IPS DF 4.7 (cell line): ENCODE data around the gene FOXK1.

Source experiments
- DNase-seq: peaks from one replicate; pipeline ENCODE4 v3.0.0-alpha.2; 2013; ENCODE audit warnings: low spot score; ENCODE audit errors: extremely low read depth

Gene FOXK1

DNA sequence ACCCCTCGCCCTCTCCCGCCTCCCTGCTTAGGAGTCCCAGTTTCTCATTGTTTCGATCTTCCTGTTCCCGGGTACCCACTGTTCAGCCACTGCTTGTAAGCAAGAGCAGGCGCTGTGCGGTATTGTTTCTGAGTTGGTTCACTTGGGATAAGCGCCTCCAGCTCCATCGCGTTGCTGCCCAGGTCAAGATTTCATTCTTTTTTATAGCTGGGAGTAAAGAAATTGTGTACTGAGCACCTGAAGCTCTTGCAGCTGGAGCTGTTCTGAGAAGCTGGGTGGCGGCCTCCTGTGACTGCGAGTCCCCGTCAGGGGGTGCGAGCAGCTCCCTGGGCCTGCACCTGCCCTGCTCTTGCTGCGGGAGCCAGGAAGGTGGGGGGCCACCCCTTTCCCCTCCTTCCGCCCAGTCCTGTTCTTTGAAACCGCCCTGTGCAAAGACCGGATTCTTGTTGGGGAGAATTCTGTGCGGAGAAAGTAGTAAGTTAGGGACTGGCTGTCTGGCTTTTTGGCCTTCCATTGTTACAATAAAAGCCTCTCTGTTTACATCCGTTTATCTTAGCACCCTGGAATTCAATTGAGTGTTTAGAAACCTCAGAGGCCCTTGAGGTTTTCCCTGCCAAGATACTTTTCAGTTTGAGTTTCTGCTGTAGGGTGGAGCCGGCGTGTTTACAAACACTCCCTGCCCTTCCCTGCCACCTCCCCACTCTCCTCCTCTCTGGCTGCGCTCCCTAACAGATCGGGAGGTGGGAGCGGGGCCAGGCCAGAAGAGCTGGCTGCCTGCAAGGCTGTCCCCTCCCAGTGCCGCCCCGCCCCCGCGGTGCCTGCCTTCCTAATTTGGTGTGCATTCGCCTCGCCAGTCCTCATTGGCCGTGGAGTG lies 62.5 kb downstream of the FOXK1 start:
- DNase-seq: no peak

DNA sequence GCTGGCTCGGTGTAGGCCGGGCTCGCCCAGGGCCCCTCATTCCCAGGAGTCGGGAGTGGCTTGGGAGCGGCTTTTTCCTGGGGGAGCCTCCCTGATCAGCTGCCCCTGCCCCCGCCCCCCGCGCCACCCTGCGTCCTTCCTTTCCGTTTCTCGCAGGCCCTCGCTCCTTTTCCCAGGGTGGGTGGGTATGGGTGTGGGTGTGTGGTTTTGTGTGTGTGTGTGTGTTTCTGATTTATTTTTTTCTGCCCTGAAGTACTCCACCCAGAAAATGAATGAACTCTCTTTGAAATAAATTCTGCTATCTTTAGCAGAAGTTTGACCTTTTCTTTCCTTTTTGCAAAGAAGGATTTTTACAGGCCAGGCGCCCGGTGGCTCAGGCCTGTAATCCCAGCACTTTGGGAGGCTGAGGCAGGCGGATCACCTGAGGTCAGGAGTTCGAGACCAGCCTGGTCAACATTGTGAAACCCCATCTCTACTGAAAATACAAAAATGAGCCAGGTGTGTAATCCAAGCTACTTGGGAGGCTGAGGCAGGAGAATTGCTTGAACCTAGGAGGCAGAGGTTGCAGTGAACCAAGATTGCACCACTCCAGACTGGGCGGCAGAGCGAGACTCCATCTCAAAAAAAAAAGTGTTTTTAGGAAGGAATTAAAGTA lies 63.3 kb downstream of the FOXK1 start:
- DNase-seq: no peak

DNA sequence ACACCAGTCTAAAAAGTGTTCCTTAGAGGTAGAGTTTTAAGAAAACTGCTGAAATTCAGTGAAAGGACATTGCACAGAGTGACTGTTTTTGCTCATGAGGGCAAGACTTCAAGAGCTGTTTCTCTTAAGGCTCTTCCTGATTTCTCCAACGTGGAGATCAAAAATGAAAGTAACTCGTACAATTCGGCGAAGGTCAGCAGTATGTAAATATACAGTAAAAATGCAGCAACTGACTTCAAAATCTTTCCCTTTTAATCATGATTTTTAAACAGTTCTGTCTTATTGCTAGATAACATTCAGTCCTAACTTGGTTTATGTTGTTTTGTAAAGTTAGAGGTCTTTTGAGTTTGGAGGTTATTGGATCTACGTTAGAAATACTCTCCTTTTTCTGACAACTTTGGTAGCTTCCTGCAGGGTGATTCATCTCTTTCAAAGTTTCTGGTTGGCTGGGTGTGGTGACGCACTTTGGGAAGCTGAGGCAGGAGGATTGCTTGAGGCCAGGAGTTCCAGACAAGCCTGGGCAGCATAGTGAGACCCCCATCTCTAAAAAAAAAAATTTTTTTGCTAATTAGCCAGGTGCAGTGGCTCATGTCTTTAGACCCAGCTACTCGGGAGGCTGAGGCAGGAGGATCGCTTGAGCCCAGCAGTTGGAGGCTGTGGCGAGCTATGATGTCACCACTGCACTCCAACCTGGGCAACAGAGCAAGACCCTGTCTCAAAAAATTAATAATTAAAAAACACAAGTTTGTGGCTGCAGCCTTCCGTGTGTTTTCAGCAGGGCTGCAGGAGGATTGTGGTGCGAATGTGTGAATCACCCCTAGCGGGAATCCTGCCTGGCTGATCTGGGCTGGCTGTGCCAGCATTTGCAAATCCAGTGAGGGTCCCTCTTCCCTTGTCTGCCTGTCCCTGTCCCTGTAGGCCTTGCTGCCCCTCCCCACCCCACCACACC lies 64.2 kb downstream of the FOXK1 start:
- DNase-seq: no peak

DNA sequence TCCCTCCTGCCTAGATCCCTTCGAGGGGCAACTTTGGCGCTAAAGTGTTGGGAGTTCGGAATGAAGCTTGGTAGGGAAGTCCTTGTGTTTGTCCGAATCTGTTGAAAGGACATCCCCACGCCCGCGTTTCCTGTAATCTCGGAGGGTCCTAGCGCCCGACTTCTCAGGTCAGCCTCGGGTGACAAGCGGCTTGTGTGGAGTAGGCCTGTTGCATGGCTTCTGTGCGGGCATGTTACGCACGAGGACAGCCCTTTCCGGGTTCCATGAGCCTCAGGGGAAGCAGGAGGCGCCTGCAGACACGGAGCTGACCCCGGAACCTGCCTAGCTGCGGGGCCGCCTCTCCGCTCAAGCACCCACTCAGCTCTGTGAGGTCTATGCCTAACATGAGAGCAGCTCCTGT lies 64.9 kb downstream of the FOXK1 start:
- DNase-seq: no peak

DNA sequence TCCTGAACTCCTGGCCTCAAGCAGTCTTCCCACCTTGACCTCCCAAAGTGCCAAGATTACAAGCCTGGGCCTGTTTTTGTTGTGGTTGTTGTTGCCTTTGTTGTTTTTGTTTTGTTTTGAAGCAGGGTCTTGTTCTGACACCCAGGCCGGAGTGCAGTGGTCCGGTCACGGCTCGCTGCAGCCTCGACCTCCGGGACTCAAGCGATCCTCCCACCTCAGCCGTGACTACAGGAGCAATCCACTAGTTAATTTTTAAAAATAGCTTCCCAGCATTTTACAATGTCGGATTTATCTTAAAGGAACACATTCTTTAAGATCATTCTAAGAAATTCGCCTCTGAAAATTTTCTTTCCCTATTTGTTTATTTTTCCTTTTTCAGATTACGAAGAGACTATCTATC lies 65.7 kb downstream of the FOXK1 start:
- no peak for DNase-seq

DNA sequence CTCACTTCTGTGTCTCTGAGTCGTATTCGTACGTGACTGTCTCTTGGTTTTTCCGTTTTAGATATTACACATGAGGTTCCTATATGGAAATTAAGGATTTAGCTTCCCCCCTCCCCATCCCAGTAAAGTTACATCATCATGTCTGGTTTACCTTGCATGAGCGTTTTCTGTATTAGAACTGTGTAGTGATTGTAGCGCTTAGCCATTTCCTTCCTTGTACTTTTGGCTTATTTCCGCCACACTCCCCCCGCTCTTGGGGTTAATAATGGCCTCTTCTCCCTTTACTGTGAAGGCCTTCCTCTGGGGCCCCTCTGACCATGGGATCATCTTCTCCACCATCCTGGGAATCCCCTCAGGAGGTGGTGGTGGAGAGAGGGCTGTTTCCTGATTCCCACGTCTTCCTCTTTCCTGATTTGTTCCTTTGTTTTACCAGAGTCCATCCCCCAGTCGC lies 66.2 kb downstream of the FOXK1 start:
- no peak for DNase-seq

DNA sequence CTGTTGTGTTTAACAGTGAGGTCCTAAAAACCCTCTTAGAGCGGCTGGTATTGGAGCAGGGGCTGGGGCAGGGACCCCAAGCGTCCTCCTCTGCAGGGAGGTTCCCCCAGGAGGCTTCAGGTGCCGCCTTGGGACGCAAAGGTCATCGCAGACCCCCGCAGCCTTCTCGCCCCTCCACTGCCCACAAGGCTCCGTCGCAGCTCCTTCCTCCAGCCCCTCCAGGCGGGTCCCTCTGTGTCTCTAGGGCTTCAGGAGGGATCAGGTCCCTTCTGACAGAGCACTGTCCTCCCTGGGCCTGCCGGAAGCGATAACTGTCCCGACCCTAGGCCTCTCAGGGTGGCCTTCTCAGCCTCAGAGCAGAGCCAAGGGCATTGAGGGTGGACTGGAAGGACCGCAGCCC lies 67.3 kb downstream of the FOXK1 start:
- DNase-seq: no peak

DNA sequence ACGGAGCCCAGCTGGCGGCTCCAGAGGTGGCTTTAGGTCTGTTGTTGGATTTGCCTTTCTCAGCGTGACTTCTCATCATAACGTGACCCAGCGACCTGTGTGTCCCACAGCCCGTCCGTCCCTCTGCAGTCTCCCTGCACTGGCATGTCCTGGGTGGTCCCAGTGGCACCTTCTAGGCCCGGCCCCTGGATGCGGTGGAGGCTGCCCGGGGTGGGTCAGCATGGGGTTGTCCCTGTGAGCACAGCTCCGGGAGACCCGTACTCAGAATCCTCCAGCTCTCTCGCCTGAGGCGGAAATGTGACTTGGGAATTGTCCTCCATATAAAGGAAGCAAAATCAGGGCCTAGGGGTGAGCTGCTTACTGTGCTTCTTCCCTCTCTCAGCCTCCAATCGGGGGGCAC lies 67.7 kb downstream of the FOXK1 start:
- DNase-seq: no peak

DNA sequence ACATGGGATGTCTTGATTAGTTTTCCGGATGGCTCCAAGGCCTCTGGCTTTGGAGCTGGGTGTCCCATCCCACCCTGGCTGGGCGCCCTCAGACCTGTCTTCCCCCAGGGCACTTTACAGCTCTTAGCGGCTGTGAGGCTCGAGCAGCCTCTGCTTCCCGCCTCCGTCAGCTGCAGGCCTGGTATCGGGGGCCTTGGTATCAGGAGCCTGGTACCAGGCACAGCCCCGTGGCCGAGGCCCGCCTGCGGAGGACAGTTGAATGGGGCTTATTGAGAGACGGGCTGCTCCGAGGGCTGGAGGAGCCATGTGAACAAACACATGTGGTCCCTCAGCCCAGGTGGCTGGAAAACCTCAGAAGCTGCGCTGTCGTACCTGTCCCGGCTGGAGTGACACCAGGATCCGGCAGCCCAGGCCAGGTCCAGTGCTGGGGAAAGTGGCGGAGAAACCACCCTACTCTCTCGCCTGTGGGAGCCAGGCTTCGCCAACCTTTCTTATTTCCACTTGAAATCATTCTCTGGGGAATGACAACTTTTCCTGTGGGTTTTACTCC lies 69.4 kb downstream of the FOXK1 start:
- DNase-seq: no peak

DNA sequence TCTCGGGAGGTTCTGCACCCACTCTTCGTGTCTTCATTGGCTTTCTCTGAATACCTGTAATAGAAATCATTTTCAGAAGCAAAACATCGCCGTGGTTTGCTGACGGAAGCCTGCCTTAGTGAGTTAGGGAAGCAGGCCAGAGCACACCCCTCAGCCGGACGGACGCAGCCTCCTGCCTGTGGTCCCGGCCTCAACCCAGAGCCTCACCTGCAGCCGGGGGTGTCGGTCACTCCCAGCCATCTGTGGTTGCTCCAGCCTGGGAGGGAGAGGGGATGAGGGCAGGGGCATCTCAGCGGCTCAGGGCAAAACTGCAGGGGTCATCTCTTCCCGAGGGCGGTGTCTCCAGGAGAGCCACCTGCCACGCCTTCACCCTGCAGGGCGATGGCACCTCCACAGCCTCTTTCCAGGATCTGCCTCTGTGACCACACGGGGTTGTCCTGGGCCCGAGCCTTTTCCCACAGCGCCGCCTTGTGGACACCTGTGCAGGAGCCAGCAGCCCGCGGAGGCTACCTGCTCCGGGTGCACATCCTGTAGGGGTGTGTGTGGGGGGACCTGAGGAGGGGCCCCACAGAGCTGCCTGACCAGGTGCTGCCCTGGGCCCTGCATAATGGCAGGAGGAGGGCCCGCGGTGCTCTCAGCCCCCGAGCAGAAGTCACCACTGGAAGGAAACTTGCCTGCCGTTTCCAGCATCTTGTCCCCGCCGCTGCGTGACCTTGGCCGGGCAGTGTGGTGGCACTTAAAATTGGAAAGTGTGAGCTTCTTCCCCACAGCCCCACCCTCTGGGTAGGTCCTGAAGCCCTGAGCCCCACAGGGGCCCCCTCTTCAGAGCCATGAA lies 71.7 kb downstream of the FOXK1 start:
- DNase-seq: no peak

DNA sequence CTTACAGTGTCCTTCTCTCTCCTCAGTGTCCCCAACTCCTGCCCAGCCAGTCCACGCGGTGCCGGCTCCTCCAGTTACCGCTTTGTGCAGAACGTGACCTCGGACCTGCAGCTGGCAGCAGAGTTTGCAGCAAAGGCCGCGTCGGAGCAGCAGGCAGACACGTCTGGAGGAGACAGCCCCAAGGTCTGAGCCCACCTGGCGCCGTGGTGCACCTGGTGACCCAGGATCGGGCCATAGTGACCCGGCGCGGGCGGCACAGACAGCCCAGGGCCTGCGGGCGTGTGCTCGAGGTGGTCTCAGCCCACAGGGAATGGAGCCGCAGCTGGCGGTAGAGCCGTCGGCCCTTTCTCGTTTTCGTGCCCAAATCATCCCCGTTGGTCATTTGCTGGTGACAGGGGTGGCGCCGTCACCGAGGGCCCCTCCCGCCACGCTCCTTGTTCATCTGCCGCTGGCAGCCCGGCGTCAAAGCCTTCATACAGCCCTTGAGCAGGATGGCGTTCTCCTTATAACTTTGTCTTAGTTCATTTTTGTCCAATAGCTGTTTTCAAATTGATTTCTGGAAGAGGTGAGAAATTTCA lies 72.4 kb downstream of the FOXK1 start:
- no peak for DNase-seq

DNA sequence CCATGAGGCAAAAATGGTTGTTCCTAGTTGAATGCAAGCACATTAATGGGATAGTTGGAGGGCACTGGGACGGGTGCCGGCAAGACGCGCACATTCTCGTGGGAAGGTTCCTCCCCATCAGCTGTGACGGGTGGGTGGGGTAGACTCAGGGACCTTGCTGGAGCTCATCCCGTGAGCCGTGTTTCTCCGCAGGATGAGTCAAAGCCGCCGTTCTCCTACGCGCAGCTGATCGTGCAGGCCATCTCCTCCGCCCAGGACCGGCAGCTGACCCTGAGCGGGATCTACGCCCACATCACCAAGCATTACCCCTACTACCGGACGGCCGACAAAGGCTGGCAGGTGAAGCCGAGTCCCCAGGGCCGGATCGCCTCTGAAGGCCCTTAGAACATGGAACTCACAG lies 73.0 kb downstream of the FOXK1 start:
- no peak for DNase-seq

DNA sequence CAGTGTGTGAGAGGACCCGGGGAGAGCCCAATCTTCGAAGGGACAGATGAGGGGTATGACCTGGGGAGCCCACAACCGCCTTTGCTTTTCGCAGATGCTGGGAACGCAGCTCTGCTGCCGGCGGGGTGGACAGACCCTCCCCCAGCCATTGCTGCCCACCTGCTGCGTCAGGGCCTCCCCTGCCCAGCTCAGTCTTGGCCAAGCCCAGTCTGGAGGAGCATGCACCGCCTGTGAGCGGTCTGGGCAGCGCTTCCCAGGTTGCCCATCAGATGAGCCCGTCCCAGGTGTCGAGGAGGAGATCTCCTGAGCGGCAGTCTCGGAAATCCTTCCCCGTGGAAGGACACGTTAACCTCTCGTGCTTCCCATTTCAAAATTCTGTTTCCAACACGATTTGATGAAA lies 76.0 kb downstream of the FOXK1 start:
- DNase-seq: no peak

DNA sequence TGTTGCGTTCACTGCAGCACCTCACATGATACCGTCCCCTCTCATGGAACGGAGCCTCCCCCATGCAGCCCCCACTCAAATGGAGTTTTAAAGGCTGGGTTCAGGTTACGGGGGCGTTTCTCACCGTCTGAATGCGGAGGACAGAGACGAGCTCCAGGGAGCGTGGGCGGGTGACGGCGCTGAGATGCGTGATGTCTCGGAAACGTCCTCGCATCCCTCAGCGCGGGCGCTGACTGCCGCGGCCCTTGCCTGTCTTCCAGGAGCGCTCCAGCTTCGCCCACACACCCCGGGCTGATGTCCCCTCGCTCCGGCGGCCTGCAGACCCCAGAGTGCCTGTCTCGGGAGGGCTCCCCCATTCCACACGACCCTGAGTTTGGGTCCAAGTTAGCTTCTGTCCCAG lies 76.7 kb downstream of the FOXK1 start:
- no peak for DNase-seq

DNA sequence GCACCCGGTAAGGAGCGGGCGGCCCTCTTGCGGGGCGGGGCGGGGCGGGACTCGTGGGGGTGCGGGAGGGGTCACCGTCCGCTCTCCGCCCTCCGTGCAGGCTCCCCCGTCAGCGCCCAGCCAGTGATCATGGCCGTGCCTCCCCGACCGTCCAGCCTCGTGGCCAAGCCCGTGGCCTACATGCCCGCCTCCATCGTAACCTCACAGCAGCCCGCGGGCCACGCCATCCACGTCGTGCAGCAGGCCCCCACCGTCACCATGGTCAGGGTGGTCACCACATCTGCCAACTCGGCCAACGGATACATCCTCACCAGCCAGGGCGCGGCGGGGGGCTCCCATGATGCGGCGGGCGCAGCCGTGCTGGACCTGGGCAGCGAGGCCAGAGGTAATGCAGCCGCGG lies 77.1 kb downstream of the FOXK1 start:
- DNase-seq: no peak

DNA sequence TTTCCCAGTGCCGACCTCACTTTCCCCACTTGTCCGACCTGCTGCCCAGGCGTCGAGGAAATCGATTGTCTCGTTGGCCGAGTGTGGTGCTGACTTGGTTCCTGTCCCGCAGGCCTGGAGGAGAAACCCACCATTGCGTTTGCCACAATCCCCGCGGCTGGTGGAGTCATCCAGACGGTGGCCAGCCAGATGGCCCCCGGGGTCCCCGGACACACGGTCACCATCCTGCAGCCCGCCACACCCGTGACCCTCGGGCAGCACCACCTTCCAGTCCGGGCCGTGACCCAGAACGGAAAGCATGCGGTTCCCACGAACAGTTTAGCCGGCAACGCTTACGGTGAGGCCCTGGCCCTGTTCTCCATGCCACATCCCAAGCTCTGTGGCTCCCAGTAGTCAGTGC lies 78.9 kb downstream of the FOXK1 start:
- no peak for DNase-seq

DNA sequence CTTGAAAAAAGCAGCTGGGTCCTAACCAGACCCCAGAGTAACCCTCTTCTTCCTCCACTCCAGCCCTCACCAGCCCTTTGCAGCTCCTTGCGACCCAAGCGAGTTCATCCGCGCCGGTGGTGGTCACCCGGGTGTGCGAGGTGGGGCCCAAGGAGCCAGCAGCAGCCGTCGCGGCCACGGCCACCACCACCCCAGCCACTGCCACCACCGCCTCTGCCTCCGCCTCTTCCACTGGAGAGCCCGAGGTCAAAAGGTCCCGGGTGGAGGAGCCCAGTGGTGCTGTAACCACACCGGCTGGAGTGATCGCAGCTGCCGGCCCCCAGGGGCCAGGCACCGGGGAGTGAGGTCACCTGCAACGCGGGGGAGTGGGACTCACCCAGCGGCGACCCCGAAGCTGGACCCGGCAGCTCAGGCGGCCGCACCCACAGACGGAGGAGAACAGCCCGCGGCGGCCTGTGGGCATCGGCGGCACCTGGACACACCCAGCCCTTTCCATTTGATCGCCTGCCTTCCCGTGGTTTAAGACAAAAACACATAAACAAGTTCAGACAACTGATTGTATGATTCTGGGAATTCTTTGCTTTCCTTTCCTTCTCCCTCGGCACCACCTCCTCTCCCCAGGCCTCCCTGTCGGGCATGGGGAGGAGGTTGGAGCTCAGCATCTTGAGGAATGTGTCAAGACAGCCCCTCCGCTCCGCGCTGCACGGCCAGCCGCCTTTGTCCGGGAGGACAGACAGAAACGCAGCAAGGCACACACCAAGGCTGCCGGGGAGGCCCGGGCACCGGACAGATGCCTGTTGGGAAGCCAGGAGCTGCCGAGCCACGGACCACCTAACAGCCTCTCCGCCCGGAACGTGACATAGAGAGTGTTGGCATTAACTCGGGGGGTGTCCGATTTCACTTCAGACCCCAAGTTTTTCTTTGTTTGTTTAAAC lies 80.3 kb downstream of the FOXK1 start:
- no peak for DNase-seq

DNA sequence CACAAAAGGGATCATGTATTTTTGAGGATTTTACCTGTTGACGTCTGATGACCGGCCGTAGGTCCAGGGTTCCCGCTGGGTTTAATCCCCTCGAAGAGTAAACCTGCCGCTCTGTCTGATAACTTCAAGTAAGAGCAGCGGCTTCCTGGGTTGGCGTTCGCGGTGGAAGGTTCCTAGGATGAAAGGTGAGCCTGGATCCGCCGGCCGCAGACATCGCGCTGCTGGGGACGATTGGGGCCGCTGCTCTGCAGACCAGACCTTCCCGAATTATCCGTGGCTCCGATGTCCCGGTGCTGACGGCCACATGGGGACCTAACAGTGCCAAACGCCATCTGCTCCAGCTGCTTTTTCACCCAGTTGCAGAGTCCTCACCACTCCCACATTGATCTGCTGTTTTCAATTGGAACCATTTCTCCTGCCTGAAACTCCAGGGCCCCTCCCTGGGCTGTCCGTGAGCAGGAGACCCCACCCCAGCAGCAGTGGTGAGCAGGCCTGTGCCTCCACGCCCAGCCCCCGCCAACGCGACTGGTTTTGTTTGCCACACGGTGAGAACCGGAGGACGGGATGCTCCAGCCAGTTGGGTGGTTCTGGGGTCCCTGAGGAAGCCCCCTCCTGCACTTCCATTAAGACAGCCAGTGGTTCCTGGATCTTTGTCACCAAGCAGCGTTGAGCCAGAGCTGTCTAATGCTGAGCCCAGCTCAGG lies 81.1 kb downstream of the FOXK1 start:
- no peak for DNase-seq

DNA sequence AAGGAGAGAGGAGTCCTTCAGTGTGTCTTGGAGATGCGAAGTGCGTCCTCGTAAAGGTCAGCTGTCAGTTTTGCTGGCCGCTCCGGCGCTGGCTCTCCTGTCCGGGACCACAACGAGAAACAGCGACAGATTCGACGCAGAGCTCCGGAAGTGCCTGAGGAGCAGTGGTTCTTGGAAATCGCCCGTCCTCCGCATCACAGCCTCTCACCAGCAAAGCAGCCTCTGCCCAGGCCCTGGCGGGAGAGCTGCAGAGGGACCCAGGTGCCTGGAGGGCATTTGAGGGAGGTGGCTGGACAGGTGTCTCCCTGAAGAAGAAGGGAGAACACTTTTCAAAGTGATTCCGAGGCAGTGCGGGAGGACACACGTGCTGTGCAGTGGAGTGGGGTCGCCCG lies 81.7 kb downstream of the FOXK1 start:
- DNase-seq: no peak
